Testis (tissue), 2 donors: Measurements from ENCODE around the gene THADA.

Source experiments
- CTCF ChIP-seq, 3 experiments: fragments of 450-650 bp in 2 of 3; fragments of 200-600 bp in 1 of 3; sonication (generic) in 1 of 3; IDR thresholded peaks; one replicate each; pipeline ENCODE4 v1.5.1; 2016 to 2019; ENCODE audit warnings: antibody characterized with exemption in 3 of 3, mild to moderate bottlenecking in 2 of 3, moderate library complexity in 1 of 3
- POLR2A ChIP-seq: fragments of 450-650 bp; IDR thresholded peaks from one replicate; pipeline ENCODE4 v1.6.1; 2017; ENCODE audit warnings: antibody characterized with exemption, mild to moderate bottlenecking, moderate library complexity

- TF ChIP-seq CTCF (IDR thresholded peaks at IDR 0.05) (no peak), POLR2A (no peak)
These were observed 27.6 kb downstream of the THADA start for GRCh38 chr2:43568228-43568627.
